NCI-H446 treated with DMSO at 0.1 percent for 48 hours (cell line): Measurements from ENCODE around the gene CEP43.

Experiments used
- DNase-seq: peaks from one replicate; lab custom pipeline; 2025; lab: John Stamatoyannopoulos, UW

Gene CEP43

DNA sequence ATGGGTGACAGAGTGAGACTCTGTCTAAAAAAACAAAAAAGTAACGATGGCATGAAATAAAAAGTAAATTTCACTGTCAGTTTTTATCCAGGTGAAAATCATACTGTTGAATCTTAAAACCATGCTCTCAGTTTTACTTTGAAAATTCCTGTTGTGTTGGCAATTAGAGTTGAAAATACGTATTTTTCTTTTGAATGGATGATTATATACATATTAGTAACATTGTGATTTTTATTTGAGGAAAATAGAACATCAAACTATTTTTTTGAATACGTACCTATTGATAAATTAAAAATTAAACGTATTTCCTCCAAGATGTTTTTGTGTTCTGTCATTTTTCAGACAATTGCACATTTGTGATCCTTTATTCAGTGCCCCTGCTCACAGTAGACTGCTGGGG is 14.7 kb downstream of the CEP43 start:
- DNase-seq, result no peak

DNA sequence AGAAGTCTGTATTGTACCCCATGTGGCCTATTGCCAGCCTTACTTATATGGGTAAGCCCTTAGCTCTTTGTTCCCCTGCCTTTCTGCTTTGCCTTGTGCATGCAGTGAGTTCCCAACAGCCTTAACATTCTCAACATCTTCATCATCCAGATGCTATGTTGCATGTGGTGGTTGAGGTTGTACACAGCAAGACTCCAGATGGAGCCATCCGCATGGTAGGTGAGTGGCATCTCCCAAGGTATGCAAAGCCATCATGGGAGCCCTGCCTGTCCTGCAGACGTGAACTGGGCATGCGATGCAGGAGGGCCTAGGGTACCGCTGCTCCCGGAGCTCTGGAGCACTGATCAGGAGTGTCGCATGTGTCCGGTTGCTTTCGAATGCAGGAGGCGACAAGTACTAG is 16.1 kb downstream of the CEP43 start:
- no peak for DNase-seq

DNA sequence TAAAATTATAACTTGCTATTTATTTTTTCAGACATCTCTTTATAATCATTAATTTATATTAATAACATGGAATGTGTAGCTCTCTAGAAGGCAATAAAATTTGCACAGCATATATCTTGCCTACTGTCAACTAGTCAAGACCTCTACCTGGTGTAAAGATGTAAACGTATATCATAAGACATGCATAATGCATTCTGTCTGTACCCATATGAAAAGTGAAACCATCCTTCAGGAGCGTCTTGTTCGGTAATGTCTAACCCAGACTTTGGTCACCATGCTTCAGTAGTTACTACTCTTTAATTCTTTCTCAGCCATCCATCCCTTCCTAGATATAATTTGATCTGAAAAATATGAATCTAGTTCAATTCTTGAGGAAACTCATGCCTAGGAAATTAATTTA is 21.0 kb downstream of the CEP43 start:
- DNase-seq, result no peak

DNA sequence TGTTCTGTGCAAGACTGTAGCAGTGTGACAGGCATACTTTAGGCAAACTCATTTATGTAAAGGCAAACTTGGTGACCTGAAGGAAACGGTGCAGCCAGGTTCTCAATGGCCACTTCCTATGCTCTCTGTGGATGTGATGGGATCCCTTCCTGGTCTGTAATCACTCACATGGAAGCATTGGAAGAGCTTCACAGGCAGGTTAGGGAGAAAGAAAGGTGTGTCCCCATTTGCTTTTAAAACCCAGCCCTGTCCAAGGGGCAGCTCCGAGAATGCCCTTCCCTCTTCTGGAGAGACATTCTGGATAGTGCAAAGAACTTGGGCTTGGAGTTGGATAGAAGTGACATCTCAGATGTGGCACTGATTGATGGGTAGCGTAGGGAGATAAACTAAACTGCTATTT is 28.1 kb downstream of the CEP43 start:
- no peak for DNase-seq

DNA sequence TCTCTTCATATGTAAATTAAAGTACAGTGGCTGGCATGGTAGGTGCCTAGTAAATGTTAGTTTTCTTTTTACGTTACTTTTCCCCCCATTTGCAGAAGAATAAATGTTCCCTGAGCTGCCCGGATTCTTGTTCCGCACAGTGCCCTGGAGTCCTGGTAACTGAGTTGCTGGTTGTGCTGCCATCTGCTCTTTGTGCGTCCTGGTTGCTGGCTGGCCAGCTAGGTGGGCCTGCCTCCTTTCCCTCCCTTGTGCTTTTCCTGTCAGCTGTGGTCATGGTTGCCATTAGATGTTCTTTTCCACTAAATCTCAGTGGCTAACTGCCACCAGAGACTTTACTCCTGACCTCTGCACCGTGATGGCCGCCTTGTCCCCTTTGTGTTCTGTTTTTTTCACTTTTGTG is 28.6 kb downstream of the CEP43 start:
- no peak for DNase-seq

DNA sequence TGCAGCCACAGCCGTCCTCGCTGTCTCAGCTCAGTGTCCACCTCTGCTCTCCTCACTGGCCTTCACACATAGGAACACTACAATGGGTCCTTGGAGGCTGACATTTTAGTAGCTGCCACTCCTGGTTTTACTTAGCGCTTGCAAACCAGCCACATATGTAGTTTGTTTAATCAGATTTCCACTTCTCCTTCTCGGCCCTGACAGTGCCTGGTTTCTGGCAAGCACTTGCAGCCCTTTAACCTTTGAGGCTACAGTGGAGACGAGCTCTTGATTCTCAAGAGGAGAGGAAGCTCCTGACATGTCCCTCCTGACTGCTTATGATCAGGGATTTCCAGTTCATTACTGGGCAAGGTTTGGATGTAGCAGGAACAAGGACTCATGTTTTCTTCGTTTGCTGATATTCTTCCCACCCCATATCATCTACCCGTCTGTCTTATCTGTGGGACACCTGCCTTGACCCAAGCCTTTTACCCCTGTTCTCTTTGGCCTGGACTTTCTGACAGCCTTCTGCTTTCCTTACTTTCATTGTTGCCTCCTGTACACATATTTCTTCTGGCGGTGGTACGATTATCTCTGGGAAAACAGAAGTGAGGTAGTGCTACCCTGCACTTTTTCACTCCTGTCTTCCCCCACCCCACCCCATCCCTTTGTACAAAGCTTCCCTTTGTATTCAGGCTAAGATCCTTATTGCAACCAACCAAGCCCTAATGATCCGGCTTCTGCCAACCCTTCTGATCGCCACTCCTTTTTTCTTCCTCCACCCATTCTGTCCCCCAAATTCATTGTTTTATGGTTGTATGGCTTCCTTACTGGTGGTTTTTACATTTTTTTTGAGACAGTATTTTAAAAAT is 31.2 kb downstream of the CEP43 start:
- DNase-seq, result no peak

DNA sequence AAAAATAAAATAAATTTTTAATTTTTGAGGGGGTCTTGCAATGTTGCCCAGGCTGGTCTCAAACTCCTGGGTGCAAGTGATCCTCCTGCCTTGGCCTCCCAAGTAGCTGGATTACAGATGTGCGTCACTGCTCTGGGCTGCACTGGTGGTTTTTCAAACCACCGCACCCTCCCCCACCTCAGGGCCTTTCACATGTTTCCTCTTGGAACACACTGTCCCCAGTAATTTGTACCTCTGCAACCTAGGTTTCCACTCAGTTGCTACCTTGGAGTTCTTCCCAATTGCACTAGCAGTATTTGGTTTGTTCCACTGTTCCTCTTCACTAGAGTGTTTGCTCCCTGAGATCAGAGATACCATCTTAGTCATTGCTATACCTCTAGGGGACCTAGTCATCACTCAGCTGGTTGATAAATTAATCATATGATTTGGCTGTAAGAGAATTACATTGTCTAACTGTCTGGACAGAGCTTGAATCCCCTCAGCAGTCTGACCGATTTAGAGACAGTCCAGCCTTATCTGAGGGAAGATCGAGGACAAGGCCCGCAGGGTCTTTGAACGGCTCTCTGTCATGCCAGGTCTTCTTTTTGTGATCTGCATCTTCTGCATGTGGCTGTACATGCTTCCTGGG is 32.0 kb downstream of the CEP43 start:
- DNase-seq, result no peak

DNA sequence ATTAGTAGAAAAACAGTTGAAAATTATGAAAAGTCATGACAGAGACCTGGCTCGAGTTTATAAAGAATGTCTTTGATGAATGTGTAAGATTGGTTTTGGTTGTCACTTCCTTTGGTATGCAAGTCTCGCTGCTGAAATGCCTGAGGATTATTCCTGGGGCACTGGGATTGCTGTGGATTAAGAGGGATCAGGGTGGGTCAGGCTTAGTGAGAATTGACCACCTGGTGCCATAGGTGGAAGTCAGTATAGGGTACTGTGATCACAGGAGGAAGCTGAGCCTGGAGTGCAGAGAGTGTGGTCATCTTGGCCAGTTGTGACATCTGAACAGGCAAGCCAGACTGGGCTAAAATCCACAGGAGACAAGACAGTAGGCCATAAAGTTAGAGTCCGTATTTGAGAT is 34.9 kb downstream of the CEP43 start:
- no peak for DNase-seq

DNA sequence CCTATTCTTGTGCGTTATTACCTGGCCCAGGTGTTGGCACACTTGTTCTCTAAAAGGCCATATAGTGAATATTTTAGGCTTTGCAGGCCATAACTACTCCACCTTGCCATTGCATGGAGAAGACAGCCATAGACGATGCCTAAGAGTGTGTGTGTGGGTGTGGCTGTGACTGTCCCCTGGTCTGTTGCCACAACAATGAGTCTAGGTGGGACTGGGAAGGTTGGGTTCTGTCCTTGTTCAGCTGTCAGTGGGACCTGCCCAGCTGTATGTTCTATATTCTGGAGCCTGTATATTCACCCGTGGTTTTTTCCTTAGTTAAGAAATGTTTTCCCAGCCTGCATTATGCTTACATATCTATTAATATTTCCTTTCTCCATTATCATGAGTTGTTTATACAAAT is 38.6 kb downstream of the CEP43 start:
- DNase-seq, result no peak

DNA sequence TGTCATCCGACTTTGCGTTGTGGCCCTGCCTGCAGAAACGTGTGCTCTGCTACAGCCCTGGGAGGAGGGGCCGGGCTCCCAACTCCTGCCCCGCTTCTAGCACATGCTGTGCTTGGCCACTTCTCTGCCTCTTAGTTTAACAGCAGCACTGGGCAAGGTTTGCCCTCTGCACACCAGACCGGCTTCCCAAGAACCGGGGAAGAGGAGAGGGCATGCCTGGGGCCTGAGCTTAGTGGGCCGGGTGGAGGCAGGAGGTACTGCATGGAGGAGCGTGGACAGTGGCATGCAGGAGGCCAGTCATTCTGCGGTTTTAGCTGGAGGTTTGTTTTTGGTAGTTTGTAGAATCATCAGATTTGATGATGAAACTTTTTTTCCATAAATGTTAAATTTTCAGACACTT is 45.5 kb downstream of the CEP43 start:
- DNase-seq, result no peak

DNA sequence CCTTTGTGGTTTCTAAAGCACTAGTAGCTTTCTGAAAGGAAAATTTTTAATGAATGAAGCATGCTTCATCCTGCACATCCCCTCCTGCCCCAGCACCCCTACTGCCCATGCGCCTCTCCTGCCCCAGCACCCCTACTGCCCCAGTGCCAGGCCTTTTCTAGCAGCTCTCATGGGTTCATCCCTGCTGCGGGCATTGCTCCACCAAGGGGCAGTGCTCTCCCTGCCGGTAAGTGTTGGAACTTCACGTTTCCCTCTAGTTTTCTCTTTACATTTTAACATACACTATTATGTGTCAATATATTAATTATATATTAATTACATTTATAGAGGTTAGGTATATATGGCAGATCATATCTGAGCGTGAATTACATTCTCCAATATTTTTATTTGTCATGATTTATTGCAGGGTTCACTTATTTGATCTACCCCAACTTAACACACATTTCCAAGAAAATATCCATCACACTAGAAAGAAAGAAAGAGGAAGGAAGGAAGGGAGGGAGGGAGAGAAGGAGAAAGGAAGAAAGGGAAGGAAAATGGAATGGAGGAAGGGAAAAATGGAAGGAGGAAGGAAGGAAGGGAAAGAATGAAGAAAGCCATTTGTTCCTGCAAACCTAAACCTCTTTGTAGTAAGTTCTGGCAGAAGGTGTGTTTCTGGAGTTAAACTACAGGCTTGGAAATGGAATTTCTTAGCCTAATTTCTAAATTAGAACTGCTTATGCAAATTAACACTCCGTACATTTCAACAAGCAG is 46.8 kb downstream of the CEP43 start:
- no peak for DNase-seq

DNA sequence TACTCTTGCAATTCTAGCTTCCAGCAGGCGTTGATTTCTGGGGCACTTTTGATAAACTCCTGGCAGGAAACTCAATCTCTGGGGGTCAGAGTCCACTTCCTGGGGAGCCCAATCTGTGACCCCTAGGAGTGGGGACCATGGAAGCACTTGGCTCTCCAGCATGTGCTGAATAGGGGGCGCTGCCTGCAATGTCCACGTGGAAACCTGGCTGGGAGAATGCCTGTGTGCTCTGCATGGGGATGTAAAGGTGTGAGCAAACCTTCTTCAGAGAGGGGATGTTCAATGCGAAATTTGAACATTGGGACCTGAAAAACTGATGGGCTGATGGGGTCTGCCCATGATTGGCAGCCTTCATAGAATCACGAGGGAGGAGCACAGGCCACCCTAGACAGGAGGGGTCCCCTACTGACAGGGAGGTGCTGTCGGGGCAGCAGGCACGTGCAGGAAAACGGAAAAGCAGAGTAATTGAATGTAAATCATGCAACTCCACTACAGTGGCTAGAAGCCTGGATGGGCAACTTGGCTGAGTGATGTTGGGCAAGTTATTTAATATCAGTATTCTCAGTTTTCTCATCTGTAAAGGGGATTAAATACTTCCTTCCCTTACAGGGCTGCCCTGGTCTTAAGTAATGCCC is 47.8 kb downstream of the CEP43 start:
- no peak for DNase-seq

DNA sequence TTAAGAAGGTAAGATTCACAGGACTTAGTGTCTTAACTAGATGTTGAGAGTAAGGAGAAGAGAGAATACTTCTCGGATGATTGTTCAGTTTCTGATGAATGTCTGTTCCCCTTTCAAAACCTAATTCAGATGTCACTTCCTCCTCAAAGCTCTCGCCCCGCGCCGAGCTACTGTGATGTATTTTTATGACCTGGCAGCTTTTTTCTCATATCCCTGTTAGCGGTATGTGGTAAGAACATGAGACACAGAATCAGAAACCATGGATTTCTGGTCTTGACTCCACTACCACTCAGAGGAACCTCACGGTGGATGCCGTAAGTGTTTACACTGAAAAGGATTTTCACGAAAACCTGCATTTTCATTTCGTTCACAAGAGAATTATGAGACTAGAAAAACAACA is 48.4 kb downstream of the CEP43 start:
- no peak for DNase-seq
